ENCODE data around the gene IL9R.
"Not testable (repeated sequence)": the region's sequence is repeated elsewhere in the genome, so short reads cannot be mapped to it uniquely, and the experiment has no call there.

DNA sequence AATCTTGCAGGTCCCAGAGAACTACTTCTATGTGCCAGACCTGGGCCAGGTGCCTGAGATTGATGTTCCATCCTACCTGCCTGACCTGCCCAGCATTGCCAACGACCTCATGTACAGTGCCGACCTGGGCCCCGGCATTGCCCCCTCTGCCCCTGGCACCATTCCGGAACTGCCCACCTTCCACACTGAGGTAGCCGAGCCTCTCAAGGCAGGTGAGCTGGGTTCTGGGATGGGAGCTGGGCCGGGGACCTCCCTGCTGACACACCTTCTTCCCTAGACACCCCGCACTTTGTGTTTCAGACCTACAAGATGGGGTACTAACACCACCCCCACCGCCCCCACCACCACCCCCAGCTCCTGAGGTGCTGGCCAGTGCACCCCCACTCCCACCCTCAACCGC lies 25.5 kb downstream of the IL9R start:
- TF ChIP-seq, protein P1, sequence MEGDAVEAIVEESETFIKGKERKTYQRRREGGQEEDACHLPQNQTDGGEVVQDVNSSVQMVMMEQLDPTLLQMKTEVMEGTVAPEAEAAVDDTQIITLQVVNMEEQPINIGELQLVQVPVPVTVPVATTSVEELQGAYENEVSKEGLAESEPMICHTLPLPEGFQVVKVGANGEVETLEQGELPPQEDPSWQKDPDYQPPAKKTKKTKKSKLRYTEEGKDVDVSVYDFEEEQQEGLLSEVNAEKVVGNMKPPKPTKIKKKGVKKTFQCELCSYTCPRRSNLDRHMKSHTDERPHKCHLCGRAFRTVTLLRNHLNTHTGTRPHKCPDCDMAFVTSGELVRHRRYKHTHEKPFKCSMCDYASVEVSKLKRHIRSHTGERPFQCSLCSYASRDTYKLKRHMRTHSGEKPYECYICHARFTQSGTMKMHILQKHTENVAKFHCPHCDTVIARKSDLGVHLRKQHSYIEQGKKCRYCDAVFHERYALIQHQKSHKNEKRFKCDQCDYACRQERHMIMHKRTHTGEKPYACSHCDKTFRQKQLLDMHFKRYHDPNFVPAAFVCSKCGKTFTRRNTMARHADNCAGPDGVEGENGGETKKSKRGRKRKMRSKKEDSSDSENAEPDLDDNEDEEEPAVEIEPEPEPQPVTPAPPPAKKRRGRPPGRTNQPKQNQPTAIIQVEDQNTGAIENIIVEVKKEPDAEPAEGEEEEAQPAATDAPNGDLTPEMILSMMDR (IDR thresholded peaks at IDR 0.05; ENCODE audit: low read depth, low read length) = not testable (repeated sequence)
- TF ChIP-seq EZH2phosphoT487 (IDR thresholded peaks at IDR 0.05; ENCODE audit: low read depth) = not testable (repeated sequence)

Data from OCI-LY3 (cell line).